Esophagus muscularis mucosa (tissue), 4 donors: Measurements from ENCODE around the gene PLSCR2. TPM values are rescaled to one million over a fixed set of nuclear protein-coding genes. Genes with fewer than 3 reads are reported as not detected.
"Not testable (repeated sequence)": the region's sequence is repeated elsewhere in the genome, so short reads cannot be mapped to it uniquely, and the experiment has no call there.

Experiments used
- DNase-seq: peaks from one replicate; pipeline ENCODE4 v3.0.0-alpha.2; 2017; ENCODE audit errors: extremely low spot score
- H3K27ac ChIP-seq, 4 donors: fragments of 200-600 bp; sonication (generic); replicated peaks in 1 of 4; 1 replicate in 3 of 4; 2 replicates in 1 of 4; pipeline ENCODE4 v1.5.1; 2016 to 2019; ENCODE audit warnings: mild to moderate bottlenecking in 1 of 4
- H3K27me3 ChIP-seq, 4 donors: fragments of 200-600 bp; sonication (generic); one replicate each; pipeline versions ENCODE4 v1.5.1 to v1.6.0; 2016 to 2019
- H3K36me3 ChIP-seq, 4 donors: fragments of 200-600 bp; sonication (generic); one replicate each; pipeline ENCODE4 v1.5.1; 2016 to 2019
- H3K4me1 ChIP-seq, 4 donors: fragments of 200-600 bp; sonication (generic); one replicate each; pipeline ENCODE4 v1.5.1; 2016 to 2019
- H3K4me3 ChIP-seq, 4 donors: fragments of 200-600 bp; sonication (generic); 1 replicate in 2 of 4; 2 replicates in 2 of 4; pipeline ENCODE4 v1.5.1; 2016 to 2019; ENCODE audit warnings: mild to moderate bottlenecking in 4 of 4, moderate library complexity in 1 of 4
- H3K9me3 ChIP-seq, 4 donors: fragments of 200-600 bp; sonication (generic); 1 replicate in 3 of 4; 2 replicates in 1 of 4; pipeline ENCODE4 v1.5.1; 2016 to 2019
- EP300 ChIP-seq: sonication (generic); formaldehyde crosslinking; IDR thresholded peaks from one replicate; pipeline ENCODE4 v1.6.1; 2017; ENCODE audit warnings: antibody characterized with exemption
- POLR2A ChIP-seq: fragments of 450-650 bp; IDR thresholded peaks from one replicate; pipeline ENCODE4 v1.6.1; 2017; ENCODE audit warnings: antibody characterized with exemption, moderate library complexity, mild to moderate bottlenecking, low read depth
- POLR2AphosphoS5 ChIP-seq, 2 donors: sonication (generic); formaldehyde crosslinking; IDR thresholded peaks; one replicate each; pipeline ENCODE4 v1.6.1; 2017; ENCODE audit warnings: antibody characterized with exemption in 2 of 2
- WGBS: methylation state at CpG from one replicate; pipeline ENCODE4 v1.1.5; 2018; 5-methylcytosine and 5-hydroxymethylcytosine counted together
- intact Hi-C: fragments of 100-400 bp; cut with DNase I; formaldehyde crosslinking; loops from one replicate; pipeline ENCODE4 v1.15.1; 2023
- total RNA-seq, 4 donors: library from RNA; depleted of rRNA; stranded (reverse); fragments of >200 nt; gene quantifications; one replicate each; pipeline versions ENCODE4 v1.1.0 to v1.2.1, GENCODE V29; 2016
- TF ChIP-seq, protein P1 (sequence below), 3 experiments: fragments of 200-600 bp in 2 of 3; fragments of 450-650 bp in 1 of 3; sonication (generic) in 2 of 3; IDR thresholded peaks; one replicate each; pipeline ENCODE4 v1.5.1; 2017 to 2019; ENCODE audit warnings: antibody characterized with exemption in 3 of 3, mild to moderate bottlenecking in 2 of 3, moderate library complexity in 1 of 3

PLSCR2 gene
- total RNA-seq, 4 donors from 2014 or later: 0.69 TPM; not detected in 3

DNA sequence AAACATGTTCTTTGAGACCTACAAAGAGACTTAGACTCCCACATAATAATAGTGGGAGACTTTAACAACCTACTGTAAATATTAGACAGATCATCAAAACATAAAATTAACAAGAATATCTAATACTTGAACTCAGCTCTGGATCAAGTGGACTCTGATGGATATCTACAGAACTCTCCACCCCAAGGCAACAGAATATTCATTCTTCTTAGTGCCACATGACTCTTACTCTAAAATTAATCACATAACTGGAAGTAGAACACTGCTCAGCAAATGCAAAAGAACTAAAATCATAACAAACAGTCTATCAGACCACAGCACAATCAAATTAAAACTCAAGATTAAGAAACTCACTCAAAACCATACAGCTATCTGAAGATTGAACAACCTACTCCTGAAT, 15.9 kb upstream of the PLSCR2 start:
- TF ChIP-seq POLR2AphosphoS5 (IDR thresholded peaks at IDR 0.05): no peak
- no peak for TF ChIP-seq EP300
- TF ChIP-seq, protein P1, sequence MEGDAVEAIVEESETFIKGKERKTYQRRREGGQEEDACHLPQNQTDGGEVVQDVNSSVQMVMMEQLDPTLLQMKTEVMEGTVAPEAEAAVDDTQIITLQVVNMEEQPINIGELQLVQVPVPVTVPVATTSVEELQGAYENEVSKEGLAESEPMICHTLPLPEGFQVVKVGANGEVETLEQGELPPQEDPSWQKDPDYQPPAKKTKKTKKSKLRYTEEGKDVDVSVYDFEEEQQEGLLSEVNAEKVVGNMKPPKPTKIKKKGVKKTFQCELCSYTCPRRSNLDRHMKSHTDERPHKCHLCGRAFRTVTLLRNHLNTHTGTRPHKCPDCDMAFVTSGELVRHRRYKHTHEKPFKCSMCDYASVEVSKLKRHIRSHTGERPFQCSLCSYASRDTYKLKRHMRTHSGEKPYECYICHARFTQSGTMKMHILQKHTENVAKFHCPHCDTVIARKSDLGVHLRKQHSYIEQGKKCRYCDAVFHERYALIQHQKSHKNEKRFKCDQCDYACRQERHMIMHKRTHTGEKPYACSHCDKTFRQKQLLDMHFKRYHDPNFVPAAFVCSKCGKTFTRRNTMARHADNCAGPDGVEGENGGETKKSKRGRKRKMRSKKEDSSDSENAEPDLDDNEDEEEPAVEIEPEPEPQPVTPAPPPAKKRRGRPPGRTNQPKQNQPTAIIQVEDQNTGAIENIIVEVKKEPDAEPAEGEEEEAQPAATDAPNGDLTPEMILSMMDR (IDR thresholded peaks at IDR 0.05): no peak
- no peak for TF ChIP-seq POLR2A
- no peak for DNase-seq
- H3K36me3 ChIP-seq: no peaks in the 10 kb centered on the region
- H3K9me3 ChIP-seq: peaks cover 0 to 9% (median 1%) of the 10 kb centered on the region in 4 donors
- H3K27me3 ChIP-seq: no peaks in the 10 kb centered on the region
- H3K4me3 ChIP-seq: no peak overlapping the region
- H3K4me1 ChIP-seq: no peaks in the 10 kb centered on the region
- intact Hi-C loops: no loop called here
- no peak overlapping the region for H3K27ac ChIP-seq

DNA sequence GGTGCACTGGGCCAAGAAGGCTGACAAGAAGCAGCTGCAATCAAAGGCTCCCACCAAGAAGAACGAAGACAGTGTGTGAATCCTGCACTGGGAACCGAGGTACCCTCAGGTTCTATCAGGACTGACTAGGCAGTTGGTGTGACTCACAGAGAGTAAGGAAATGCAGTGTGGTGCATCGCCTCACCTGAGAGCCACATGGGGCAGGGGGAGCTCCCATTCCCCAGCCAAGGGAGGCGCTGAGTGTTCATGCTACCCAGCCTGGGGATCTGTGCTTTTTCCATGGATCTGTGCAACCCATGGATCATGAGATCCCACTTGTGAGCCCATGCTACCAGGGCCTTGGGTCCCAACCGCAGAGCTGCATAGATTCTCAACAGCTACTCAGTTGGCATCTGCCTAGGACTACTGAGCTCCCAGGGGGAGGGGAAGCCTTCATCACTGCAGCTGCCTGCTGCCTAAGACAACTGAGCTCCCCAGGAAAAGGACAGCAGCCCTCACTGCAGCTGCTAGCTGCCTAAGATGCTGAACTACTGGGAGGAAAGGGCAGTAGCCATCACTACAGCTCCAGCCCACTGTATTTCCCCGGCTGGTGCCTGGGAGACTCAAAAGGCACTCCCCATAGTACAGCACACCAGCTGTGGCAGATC, 6.9 kb upstream of the PLSCR2 start:
- no peak overlapping the region for H3K4me3 ChIP-seq

DNA sequence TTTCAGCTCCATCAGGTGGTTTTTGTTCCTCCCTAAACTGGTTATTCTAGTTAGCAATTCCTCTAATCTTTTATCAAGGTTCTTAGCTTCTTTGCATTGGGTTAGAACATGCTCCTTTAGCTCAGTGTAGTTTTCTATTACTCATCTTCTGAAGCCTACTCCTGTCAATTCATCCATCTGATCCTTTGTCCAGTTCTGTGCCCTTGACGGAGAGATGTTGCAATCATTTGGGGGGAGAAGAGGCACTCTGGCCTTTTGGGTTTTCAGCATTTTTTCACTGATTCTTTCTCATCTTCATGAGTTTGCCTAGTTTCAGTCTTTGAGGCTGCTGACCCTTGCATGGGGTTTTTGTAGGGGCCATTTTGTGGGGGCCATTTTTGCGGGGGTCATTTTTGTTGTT, 5.6 kb upstream of the PLSCR2 start:
- H3K4me1 ChIP-seq, H3K4me3 ChIP-seq, H3K36me3 ChIP-seq, DNase-seq, H3K27ac ChIP-seq, H3K9me3 ChIP-seq, H3K27me3 ChIP-seq, intact Hi-C loops: not testable (repeated sequence)
- 85% methylated on average over 2 of the region's 2 CpGs for WGBS

More for the DNA sequence above, 6.9 kb upstream of the PLSCR2 start:
- H3K27me3 ChIP-seq: no peaks in the 10 kb centered on the region
- TF ChIP-seq, protein P1 (IDR thresholded peaks at IDR 0.05): no peak
- 95% methylated on average over 5 of the region's 6 CpGs for WGBS
- intact Hi-C loops: no loop called here
- H3K27ac ChIP-seq: no peak overlapping the region
- no peaks in the 10 kb centered on the region for H3K9me3 ChIP-seq
- no peaks in the 10 kb centered on the region for H3K4me1 ChIP-seq
- DNase-seq: no peak
- no peaks in the 10 kb centered on the region for H3K36me3 ChIP-seq

DNA sequence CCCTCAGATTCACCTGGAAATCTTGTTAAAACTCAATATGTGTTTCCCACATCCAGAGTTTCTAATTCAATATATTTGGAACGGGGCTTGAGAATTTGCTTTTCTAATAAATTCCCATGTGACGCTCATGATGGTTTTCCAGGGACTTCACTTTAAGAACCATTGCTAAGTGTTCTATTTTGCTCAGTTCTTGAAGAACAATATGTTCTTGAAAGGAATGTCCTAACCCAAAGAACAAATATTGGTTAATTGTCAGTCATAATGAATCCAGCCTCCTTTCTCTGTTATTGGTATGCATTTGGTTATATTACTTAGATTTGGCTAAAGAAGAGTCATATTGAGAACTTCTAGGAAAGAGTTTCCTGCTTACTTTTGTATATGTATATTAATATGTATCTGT, 4.4 kb upstream of the PLSCR2 start:
- H3K27ac ChIP-seq: no peak overlapping the region
- H3K9me3 ChIP-seq: no peaks in the 10 kb centered on the region
- no peak for DNase-seq
- peaks cover 0 to 17% (median 11%) of the 10 kb centered on the region in 4 donors for H3K4me1 ChIP-seq
- TF ChIP-seq, protein P1 (IDR thresholded peaks at IDR 0.05): no peak
- no peak for TF ChIP-seq POLR2A
- TF ChIP-seq POLR2AphosphoS5 (IDR thresholded peaks at IDR 0.05): no peak
- TF ChIP-seq EP300: no peak
- intact Hi-C loops: no loop called here
- H3K4me3 ChIP-seq: no peak overlapping the region
- H3K27me3 ChIP-seq: no peaks in the 10 kb centered on the region
- no peaks in the 10 kb centered on the region for H3K36me3 ChIP-seq
- 92% methylated on average over 2 of the region's 2 CpGs for WGBS

DNA sequence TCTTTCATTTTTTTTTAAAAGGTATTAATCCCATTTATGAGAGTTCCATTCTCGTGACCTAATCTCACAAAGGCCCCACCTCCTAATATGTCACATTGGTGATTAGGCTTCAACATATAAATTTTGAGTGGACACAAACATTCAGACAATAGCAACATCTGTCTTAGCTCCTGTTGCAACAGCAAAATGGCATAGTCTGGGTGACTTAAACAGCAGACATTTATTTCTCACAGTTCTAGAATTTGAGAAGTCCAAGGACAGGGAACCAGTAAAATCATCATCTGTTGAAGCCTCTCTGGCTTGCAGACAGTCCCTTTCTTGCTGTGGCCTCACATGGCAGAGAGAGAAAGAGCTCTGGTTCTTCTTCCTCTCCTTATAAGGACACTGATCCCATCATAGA, 3.2 kb upstream of the PLSCR2 start:
- H3K4me3 ChIP-seq: no peak overlapping the region
- H3K27me3 ChIP-seq: no peaks in the 10 kb centered on the region
- 86% methylated on average over 1 of the region's 1 CpG for WGBS
- no peaks in the 10 kb centered on the region for H3K36me3 ChIP-seq
- DNase-seq: no peak
- no peaks in the 10 kb centered on the region for H3K9me3 ChIP-seq
- intact Hi-C loops: no loop called here
- no peak overlapping the region for H3K27ac ChIP-seq
- peaks cover 0 to 17% (median 11%) of the 10 kb centered on the region in 4 donors for H3K4me1 ChIP-seq
- TF ChIP-seq POLR2AphosphoS5 (IDR thresholded peaks at IDR 0.05) (no peak), EP300 (no peak), POLR2A (no peak)
- TF ChIP-seq, protein P1 (IDR thresholded peaks at IDR 0.05): no peak
